ENCODE data around the gene TP53I13. TPM values are rescaled to one million over a fixed set of nuclear protein-coding genes. Genes with fewer than 3 reads are reported as not detected.

TP53I13 gene
- total RNA-seq, 1 experiment from 2014 or later = 56.3 TPM

DNA sequence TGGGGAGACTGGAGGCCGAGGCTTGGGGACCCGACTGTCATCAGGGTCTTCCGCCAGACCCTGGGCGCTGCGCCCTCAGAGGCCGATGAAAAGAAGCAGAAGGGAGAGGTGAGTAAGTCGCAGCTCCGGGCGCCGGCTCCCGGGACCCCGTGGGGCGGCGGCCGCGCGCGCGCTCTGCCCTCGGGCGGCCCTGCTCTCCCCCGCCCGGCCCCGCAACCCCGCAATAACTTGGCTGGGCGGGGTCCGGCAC is 1.3 kb upstream of the TP53I13 start:
- DNase-seq (ENCODE audit: low read depth) = no peak

- DNase-seq (ENCODE audit: low read depth) = peak; percentile 77
These were observed 759 bp upstream of the TP53I13 start for GRCh38 chr17:29567554-29568330.

- peak; percentile 38 for DNase-seq (ENCODE audit: low read depth)
These were observed 897 bp downstream of the TP53I13 start for GRCh38 chr17:29569245-29569950.

DNA sequence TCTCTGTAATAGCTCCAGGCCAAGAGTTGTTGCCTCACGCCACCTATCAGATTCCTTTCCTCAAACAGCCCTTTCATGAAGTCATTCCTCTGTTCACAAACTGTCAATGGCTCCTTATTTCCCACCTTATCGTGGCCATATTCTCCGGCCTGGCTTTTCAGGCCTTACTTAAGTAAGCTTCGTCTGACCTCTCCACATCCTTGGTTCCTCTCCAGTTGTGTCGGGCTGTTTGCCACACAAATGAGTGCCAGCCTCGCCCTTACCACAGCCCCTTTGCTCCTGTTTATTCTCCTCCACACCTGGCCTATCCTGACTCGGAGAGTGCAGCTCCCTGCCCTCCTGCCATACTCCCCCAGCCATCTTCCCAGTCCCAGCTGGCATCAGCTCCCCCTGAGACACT is 2.0 kb downstream of the TP53I13 start:
- no peak for DNase-seq (ENCODE audit: low read depth)

- DNase-seq (ENCODE audit: low read depth) = no peak
These were observed 3.0 kb downstream of the TP53I13 start for GRCh38 chr17:29571486-29571882.

GRCh38 chr17:29571883-29572681 is 3.6 kb downstream of the TP53I13 start:
- no peak for DNase-seq (ENCODE audit: low read depth)

GRCh38 chr17:29572691-29573557 is 4.4 kb downstream of the TP53I13 start:
- DNase-seq (ENCODE audit: low read depth) = no peak

DNA sequence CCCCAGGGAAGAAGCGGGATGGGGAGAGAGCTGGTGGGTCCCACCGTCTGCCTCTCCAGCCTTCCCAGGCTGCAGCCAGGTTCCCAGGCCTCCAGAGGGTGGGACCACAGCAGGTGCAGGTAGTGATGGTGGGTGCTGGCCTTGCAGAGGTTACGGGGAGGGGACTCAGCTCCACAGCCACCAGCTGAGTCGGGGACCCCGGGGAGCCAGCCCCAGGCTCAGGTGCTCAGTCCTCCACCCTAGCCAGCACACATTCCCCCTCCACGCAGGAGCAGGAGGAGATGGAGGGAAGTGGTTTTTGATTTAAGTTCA is 5.0 kb downstream of the TP53I13 start:
- DNase-seq (ENCODE audit: low read depth) = no peak

GRCh38 chr17:29573871-29574731 is 5.6 kb downstream of the TP53I13 start:
- no peak for DNase-seq (ENCODE audit: low read depth)

DNA sequence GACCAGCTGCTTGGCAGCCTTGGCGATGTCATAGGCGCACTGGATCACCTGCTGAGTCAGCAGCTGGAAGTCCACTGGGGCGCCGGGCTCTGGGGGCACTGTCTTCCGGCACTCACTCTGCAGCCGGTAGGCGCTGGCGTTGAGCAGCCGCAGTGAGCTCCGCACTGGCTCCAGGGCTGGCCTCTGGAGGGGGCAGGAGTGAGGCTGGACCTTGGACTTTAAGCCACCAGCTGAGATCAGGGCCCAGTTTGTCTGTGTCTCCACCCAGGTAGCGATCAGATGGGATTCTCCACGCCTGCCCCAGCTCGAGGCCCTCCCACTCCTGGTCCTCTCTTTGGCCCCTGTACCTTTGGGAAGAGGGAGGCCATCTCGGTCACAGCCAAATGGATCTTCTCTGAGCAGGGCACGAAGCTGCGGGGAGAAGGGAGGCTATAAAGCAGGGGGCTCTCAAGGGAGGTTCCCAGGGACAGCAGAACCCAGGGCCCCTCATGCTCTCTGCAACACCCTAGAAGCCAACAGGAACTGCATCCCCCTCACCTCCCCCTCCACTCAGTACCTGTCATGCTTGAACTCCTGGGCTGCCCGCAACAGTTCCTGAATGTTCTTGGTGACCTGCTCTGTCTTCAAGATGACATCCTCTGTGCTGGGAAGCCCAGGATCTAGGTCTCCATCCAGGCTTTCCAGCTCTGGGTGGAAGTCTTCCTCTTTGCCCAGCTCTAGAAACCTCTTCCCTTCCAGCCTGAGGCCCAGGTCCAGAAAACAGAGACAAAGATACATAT is 6.4 kb downstream of the TP53I13 start:
- no peak for DNase-seq (ENCODE audit: low read depth)

DNA sequence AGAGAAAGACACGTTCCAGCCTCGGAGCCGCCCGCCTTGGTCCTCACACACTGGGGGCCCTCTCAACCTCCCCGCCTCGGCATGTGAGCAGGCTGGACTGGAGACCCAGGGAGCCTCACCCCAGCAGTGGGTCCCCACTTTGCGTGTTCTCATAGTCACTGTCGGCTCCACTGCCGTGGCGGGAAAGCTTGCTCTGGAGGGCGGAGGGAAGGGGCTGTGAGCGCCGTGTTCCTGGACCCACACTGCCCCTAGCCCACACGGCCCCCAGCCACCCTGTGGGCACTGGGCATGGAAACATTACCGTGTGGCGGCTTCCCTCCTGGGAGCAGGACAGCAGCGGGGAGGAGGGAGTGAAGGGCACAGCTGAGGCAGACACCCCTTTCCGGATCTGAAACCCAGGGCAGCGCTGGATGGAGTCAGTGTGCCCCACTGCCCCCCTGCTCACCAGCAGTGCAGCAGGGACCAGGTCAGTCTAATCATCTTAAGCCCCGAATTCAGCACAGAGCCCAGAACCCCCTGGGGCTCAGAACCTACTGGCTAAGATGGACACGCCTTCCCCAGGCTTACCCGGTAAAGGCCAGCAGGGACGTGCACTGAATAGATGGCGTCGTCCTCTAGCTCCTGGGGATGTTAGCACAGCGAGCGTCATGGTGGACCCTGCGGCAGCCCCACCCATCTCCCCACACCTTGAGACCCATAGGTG is 7.2 kb downstream of the TP53I13 start:
- DNase-seq (ENCODE audit: low read depth) = no peak

- no peak for DNase-seq (ENCODE audit: low read depth)
These were observed 7.9 kb downstream of the TP53I13 start for GRCh38 chr17:29576214-29577000.

- no peak for DNase-seq (ENCODE audit: low read depth)
These were observed 8.5 kb downstream of the TP53I13 start for GRCh38 chr17:29577001-29577370.

DNA sequence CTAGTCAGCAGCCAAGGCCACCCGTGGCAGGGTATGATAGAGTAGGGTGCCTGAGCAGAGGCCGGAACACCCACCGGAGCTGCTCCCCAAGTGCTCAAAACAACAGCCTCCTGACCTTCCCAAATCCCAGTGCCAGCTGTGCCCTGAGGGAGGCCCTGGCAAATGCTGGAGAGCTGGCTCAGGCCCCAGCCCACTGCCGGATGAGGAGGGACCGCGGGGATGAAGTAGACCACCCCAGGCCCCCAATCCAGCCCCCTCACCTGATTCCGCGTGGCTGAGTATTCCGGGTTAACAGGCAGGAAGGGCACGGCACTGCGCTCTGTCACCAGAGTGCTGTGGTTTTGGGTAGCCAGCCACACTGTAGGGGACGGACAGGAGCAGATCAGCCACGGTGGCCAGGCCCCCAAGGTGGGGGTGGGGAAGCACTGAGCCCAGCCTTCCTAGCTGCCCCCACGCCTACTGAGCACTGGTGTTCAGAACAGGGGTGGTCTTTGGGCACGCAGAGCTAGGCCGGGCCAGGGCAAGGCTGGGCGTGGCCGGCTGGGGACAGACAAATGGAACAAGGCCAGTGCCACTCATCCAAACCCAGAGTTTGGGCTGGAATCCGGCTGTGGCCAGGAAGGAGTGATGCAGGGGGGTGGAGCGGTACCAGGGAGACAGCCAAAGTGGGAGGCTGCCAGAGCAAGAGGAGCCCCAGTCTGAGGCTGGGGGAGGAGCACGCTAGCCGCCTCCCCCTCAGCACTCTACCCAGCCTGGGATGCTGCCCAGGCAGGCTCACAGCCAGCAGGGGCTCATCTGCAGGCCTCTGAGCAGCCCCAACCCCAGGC is 9.1 kb downstream of the TP53I13 start:
- DNase-seq (ENCODE audit: low read depth) = no peak

DNA sequence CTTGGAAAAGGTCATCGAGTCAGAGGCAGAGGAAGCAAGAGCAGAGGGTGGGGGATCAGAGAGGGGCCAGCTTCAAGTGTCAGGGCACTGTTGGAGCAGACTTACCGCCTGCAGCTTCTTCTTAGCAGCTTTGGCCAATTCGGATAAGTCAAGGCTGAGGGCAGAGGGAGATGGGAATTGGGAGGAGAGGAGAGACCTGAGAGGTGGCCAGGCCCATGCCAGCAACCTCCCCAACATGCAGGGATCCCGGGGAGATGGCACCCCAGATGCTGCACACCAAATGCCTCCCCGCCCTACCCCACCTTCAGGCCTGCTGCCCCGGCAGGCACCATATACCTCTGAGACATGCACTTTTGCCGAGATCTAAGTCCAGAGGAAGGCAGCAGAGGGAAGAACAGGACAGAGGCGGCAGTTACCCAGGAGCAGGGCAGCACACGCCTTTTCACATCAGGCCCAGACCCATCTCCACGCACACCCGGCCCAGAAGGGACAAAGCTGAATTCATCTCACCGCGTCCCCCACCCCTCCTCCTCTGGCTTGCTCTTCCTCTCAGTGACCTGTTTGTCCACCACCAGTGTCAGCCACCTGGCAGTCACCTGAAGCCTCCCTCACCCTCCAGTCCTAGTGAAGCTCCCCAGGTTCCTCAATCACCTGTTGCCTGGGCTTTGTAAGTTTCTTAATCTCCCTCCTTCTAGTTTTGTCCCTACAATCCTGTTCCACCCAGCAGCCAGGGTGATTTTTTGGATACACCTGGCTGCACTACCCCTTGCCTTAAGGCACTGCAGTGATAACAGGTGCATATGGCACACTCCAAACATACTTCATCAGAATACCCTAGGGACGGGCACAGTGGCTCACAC is 10.4 kb downstream of the TP53I13 start:
- no peak for DNase-seq (ENCODE audit: low read depth)

GRCh38 chr17:29579866-29580771 is 11.6 kb downstream of the TP53I13 start:
- DNase-seq (ENCODE audit: low read depth) = peak; percentile 77

Data from M059J (cell line).